ENCODE results near the gene PCNX1. TPM values are rescaled to one million over a fixed set of nuclear protein-coding genes. Genes with fewer than 3 reads are reported as not detected.

PCNX1 gene
- total RNA-seq, 1 experiment from 2014 or later: 48.0 TPM

GRCh38 chr14:71094722-71095121 is 187.5 kb downstream of the PCNX1 start:
- H3K23ac ChIP-seq (ENCODE audit: insufficient read length, low read depth, low read length): no peak overlapping the region
- no peak for DNase-seq
- Mint-ChIP-seq H3K9me3 (peaks cover 0 to 3% of the 10 kb centered on the region in 2 experiments; a peak in 1 of 5 replicates), H3K4me3 (no peak overlapping the region), H3K27ac (no peak overlapping the region), H3K4me1 (no peaks in the 10 kb centered on the region), H3K27me3 (ENCODE audit: low read depth) (no peaks in the 10 kb centered on the region), H3K36me3 (ENCODE audit: insufficient read depth in 1 of 3, low read depth in 3 of 3) (peaks cover 18 to 52% (median 44%) of the 10 kb centered on the region in 3 experiments)
- H3K23me2 ChIP-seq (ENCODE audit: insufficient read length, low read depth, low read length, poor library complexity, severe bottlenecking): no peaks in the 10 kb centered on the region
- H4K5ac ChIP-seq (ENCODE audit: insufficient read length, low read depth, low read length): no peak overlapping the region
- H2AFZ ChIP-seq (ENCODE audit: low read length): no peak overlapping the region
- H3K14ac ChIP-seq (ENCODE audit: insufficient read depth, low read length): no peak overlapping the region
- H3T11ph ChIP-seq (ENCODE audit: low read length): no peak overlapping the region
- no peak overlapping the region for H2BK20ac ChIP-seq (ENCODE audit: low read depth, low read length, poor library complexity, severe bottlenecking)
- H3K4ac ChIP-seq (ENCODE audit: low read depth, low read length): no peak overlapping the region
- no peak overlapping the region for H3K18ac ChIP-seq (ENCODE audit: insufficient read length, low read depth, low read length)
- no peak overlapping the region for H4K91ac ChIP-seq (ENCODE audit: insufficient read length, low read depth, low read length)
- WGBS (ENCODE audit: extremely low coverage, insufficient read length, low lambda C conversion rate): no CpG with 5 or more reads among the region's 5 CpGs
- H2BK5ac ChIP-seq (ENCODE audit: insufficient read length, low read length): no peak overlapping the region
- no peak overlapping the region for H3K9ac ChIP-seq (ENCODE audit: extremely low read depth, insufficient read length, low read length)
- no peak for TF ChIP-seq CTCF (conservative IDR thresholded peaks at IDR 0.05)
- no peak overlapping the region for H2BK12ac ChIP-seq (ENCODE audit: insufficient read length, low read depth, low read length)
- no peaks in the 10 kb centered on the region for H3K79me1 ChIP-seq (ENCODE audit: insufficient read depth, low read depth, low read length, poor library complexity, severe bottlenecking)
- H3K9me3 ChIP-seq (ENCODE audit: control insufficient read depth, low read depth, low read length): no peaks in the 10 kb centered on the region
- no peak overlapping the region for H2AK5ac ChIP-seq (ENCODE audit: insufficient read length, low read length)
- no peak overlapping the region for H3K4me2 ChIP-seq (ENCODE audit: insufficient read depth, insufficient read length, low read length)
- H3K27ac ChIP-seq (ENCODE audit: insufficient read length, low read depth, low read length): no peak overlapping the region
- no peak overlapping the region for H3K56ac ChIP-seq (ENCODE audit: insufficient read length, low read depth, low read length)
- no peak overlapping the region for H2BK120ac ChIP-seq (ENCODE audit: low read depth, low read length, poor library complexity, severe bottlenecking)
- H3K27me3 ChIP-seq (ENCODE audit: insufficient read depth, low read length): no peaks in the 10 kb centered on the region
- no peaks in the 10 kb centered on the region for H4K20me1 ChIP-seq (ENCODE audit: control insufficient read depth, insufficient read depth, insufficient read length)
- H3K79me2 ChIP-seq (ENCODE audit: insufficient read depth, low read length): no peaks in the 10 kb centered on the region
- no peak overlapping the region for H4K8ac ChIP-seq (replicated peaks; ENCODE audit: insufficient read length, low read depth, low read length)
- no peaks in the 10 kb centered on the region for H3K4me1 ChIP-seq (ENCODE audit: insufficient read depth, low read length)
- no peak overlapping the region for H2BK15ac ChIP-seq (ENCODE audit: low read depth, low read length)

Data from H9 (cell line).